Activated naive CD4-positive, alpha-beta T cell treated with Interleukin-2 at 50 U/mL for 16 hours (primary cell): ENCODE measurements around the gene PTPRM.
"Not testable (repeated sequence)": the region's sequence is repeated elsewhere in the genome, so short reads cannot be mapped to it uniquely, and the experiment has no call there.

Source experiments
- DNase-seq: peaks from one replicate; pipeline ENCODE4 v3.0.0-alpha.2; 2020

The PTPRM gene

DNA sequence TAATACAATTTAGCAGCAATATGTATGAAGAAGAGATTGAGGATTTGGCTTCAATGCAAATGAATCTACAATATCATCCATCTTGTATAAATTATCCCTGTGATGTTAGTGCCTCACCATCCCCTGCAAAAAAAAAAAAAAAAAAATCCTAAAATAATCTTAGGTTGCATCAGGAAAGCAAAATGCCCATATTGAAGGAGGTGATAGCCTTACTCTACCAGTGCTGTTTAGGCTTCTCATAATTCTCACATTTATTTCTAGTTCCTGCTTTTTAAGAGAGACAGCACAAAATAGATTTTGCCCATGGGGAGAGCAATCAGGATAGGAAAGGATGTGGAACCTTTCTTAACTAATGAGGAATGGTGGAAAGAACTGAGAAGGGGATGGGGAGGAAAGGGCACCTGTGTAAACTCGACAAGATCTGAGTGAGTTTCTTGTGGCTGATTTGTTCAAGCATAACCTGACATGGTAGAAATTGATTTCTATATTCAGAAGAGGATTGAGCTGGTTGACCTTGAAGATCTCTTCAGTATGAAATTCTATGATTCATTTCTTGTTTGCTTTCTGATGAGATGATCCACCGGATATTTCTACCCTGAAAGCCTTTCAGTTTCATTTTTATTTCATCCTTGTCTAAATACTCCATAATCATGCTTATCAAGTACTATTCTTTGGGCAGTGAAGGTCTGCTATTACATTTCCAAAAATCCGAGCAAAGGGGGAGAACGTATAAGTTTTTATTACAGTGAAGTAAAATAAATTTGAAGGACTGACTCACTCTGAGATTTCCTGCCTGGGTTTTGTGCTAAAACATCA lies 391.2 kb downstream of the PTPRM start:
- DNase-seq: no peak

- DNase-seq: no peak
Measured at GRCh38 chr18:7958897-7959146, 391.7 kb downstream of the PTPRM start.

GRCh38 chr18:7966682-7967081 lies 399.6 kb downstream of the PTPRM start:
- not testable (repeated sequence) for DNase-seq

- no peak for DNase-seq
Measured at GRCh38 chr18:7974200-7974874, 407.2 kb downstream of the PTPRM start.

DNA sequence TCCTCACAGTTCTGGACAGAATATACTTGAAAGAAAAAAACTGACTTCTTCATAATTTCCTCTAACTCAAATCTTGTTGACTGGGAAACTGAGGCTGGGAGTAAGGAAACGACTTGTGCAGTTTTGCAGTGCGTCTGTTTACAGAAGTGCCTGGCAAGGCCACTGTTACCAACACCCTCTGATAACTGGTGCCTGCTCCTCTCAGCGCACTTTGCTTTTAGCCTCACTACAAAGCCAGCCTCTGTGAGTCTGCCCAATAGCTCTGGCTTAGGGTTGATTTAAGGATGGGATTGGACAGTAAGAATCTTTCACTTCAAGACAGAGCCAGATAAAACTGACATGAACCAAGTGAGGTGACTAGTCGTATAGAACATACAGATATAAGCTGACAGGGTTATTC lies 410.8 kb downstream of the PTPRM start:
- DNase-seq: no peak

- no peak for DNase-seq
Measured at GRCh38 chr18:7978834-7979233, 411.7 kb downstream of the PTPRM start.

- DNase-seq: no peak
Measured at GRCh38 chr18:7979714-7980113, 412.6 kb downstream of the PTPRM start.

DNA sequence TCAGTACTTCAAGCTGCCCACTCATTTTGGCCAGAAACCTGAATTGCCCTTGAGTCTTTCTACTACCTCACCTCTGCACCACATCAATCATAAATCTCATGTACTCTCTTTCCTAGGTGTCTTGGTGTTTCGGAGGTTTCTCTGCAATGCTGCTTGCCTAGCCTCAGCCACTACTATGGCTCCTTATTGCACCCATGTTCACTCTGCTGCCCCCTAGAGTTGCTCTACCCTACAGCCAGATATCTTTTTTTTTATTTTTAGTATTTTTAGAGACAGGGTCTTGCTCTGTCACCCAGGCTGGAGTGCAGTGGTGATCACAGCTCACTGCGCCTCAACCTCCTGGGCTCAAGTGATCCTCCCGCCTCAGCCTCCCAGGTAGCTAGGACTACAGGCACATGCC lies 413.0 kb downstream of the PTPRM start:
- DNase-seq: no peak

DNA sequence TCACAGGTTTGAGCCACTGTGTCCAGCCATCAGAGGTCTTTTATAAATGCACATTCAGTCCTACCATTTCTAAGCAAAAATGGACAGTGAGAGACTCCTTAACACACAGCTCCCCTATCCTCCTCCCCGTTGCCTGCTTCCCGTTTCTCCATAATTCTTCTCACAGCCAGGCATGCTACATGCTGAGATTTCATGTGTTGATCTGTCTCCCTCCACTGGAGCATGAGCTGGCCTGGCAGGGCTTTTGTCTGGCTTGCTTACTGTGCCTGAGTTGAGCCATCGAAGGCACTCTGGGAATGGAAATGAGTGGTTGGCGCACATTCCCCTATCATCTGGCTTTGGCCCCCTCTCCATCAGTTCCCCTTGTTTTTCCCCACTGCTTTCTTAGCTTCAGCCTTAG lies 413.5 kb downstream of the PTPRM start:
- DNase-seq: no peak

DNA sequence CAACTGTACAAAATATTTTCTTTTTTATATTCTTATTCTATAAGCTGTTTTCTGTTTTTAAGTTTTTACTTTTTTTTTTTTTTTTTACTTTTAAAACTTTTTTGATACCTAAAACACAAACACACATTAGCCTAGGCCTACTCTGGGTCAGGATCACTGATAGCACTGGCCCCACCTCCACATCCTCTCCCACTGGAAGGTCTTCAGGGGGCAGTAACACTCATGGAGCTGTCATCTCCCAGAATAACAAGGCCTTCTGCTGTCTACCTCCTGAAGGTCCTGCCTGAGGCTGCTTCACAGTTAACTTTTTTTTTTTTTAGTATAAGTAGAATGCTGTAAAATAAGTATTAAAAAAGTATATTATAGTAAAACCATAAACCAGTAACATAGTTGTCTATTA lies 415.1 kb downstream of the PTPRM start:
- DNase-seq: no peak

DNA sequence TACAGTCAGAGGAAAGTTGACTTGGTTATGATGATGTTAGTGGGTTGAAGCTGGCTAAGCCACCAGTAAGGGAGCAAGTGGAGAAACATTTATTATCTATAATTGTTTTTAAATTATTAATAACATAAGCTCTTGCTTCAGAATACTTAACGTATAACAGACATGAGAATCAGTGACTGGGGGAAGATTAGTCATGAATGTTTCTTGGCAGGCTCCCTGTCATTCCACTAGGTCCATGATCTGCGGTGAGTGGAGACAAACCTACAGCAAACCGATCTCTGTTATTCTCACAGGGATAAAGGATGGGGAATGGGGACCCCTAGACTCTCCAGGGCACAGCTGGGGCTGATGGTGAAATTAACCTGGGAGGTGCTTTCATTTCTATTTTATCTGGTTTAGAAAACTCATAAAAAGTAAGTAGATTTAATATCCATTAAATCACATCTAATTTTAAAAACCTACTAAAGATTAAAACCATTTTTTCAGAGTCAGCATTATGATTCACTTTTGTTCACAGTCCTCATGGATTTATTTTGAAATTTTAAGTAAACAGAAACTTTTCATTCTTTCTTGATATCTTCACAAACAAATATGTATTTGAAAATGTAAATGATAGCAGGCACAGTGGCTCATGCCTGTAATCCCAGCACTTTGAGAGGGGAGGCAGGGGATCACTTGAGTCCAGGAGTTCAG lies 420.3 kb downstream of the PTPRM start:
- no peak for DNase-seq

- DNase-seq: no peak
Measured at GRCh38 chr18:7990670-7991069, 423.6 kb downstream of the PTPRM start.

DNA sequence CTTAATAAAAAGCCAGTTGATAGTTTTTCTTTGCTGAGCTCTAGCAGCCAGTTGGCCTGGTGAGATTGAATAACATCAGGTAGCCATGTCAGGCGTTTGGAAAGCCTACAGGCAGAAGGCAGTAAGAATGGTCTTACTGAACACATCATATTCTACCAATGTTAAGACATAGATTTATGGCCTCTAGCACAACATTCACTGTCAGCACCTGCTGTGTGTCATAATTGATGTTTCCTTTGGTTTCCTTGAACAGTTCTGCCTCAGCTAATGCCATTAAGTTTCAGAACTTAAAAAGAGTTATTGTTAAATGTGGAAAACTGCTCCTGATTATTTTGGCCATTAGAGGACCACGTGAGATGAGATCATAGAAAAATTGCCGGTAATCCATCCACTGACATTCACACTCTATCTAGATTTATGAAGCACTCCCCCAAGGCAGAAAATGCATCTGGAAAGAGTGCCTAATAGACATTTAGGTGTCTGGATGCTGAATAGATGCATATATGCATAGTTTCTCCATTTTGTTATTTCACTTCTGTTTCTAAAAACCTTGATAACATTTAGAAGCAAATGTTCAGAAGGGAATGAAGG lies 434.7 kb downstream of the PTPRM start:
- no peak for DNase-seq

DNA sequence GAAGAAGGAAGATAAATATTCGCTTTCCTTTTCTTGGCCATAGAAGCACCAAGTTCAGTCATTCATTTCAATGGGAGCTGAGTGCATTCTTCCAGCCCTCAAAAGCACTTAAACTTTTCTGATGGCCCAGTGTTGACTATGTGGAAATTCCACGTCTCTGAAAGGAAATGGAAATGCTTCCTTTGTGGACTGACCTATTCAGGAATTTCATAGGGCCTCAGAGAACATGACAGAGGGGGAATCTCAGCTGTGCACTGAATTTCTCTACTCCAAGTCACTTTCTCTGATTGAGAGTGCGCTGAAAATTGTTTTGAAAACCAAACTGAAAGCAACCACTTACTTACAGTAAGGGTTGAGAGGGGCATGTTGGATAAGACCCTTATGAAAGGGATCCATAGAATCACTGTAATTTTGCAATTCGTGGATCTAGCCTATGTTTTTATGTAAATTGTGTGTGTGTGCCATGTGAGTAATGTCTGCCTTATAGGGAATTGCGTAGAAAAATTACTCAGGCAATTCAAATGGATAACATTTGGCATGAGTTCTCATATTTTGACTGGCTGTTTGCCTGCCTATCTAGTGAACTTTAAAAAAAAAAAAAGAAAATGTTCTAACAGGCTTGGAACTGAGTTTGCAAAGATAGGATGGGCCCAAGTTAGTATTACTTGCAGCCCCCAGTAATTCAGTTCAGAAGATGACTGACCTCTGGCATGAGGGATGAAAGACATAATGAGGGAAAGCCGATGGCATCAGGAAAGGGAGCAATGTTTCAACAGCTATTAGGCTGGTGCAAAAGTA lies 437.0 kb downstream of the PTPRM start:
- DNase-seq: no peak

- DNase-seq: no peak
Measured at GRCh38 chr18:8004792-8005191, 437.7 kb downstream of the PTPRM start.

DNA sequence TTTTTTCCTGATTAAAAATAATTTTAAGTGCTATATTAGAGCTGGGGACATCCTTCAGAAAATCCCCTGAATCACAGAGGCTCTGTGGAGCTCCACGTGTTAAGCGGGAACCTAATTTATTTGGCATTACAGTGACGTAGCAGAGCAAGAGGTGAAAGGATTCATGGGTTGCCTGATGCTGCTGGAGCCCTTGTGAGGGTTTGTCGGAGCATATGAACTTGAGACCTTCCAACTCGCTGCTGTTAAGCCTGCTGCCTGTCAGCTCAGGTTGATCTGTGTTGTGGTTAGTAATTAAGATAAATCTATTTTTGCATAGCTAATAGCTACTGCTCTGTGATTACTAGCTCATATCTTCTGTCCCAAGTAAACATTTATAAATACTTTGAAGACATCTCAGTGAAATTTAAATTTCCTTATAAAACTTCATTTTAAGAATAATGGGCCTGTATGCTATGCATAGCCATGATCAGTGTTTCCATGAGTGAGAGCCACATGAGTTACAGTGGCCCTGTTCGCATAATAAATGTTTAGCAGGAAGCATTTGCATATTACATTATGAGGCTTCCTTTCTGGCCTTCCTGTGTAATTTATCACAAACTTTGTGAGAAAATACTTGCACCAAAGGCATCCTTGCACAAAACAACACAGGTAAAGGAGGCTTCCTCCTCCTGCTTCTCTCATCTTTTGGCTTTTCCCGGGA lies 438.9 kb downstream of the PTPRM start:
- no peak for DNase-seq

GRCh38 chr18:8006979-8007378 lies 439.9 kb downstream of the PTPRM start:
- DNase-seq: no peak

- no peak for DNase-seq
Measured at GRCh38 chr18:8008033-8008432, 440.9 kb downstream of the PTPRM start.

DNA sequence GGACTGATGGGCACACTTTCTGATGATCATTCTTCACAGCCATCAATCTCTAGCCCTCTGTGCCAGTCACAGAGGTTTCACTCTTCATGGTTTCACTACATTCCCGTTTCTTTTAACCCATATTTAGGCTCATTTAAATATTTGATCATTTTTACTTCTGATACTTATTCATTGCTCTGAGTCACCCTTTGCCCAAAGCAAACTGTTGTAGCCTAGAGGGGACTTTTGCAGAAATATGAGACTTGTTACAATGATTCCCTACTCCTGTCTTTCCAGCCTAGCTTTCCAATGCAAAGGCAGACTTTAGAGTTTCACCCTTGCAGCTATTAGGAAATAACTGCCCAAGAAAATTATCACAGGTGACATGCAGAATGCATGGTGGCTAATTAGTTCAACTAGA lies 444.2 kb downstream of the PTPRM start:
- DNase-seq: no peak

- no peak for DNase-seq
Measured at GRCh38 chr18:8011906-8012305, 444.8 kb downstream of the PTPRM start.

GRCh38 chr18:8018701-8019331 lies 451.7 kb downstream of the PTPRM start:
- DNase-seq: no peak

- no peak for DNase-seq
Measured at GRCh38 chr18:8019600-8019999, 452.5 kb downstream of the PTPRM start.
